Measurements from ENCODE around the gene SRGAP2.
"Not testable (repeated sequence)": the region's sequence is repeated elsewhere in the genome, so short reads cannot be mapped to it uniquely, and the experiment has no call there.

- not testable (repeated sequence) for TF ChIP-seq EZH2 (IDR thresholded peaks at IDR 0.05); POLR2AphosphoS5 (IDR thresholded peaks at IDR 0.05; ENCODE audit: borderline replicate concordance, low read depth, low read length); FOXP2 (optimal IDR thresholded peaks at IDR 0.05; ENCODE audit: control extremely low read depth, extremely low read length, insufficient read depth)
Measured at GRCh38 chr1:206246129-206246886, 43.0 kb downstream of the SRGAP2 start.

All from SK-N-MC (cell line).